HG02759 (cell line): Measurements from ENCODE around the gene ACKR3.

ENCODE experiments used
- ATAC-seq: cut with Tn5 transposase; IDR thresholded peaks from one replicate; pipeline ENCODE4 v1.9.1; 2021; ENCODE audit warnings: mild to moderate bottlenecking, moderate library complexity; ENCODE audit not compliant: unreplicated experiment

Gene ACKR3

GRCh38 chr2:236607471-236608187 is 38.0 kb downstream of the ACKR3 start:
- no peak for ATAC-seq

DNA sequence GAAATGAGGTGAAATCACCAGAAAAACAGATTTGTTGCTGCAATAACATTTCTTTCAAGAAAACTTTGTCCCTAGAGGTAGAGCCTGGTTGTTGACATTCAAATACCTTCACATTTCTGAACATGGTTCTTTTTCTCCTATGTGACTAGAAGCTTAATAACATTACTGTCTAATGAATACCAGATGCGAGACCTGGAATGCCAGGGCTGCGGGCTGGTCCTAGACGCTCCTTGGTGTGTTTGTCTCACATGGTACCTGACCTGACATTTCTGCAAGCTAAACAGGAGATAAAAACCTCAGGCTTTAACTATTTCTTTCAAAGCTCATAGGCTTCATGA is 38.5 kb downstream of the ACKR3 start:
- no peak for ATAC-seq

DNA sequence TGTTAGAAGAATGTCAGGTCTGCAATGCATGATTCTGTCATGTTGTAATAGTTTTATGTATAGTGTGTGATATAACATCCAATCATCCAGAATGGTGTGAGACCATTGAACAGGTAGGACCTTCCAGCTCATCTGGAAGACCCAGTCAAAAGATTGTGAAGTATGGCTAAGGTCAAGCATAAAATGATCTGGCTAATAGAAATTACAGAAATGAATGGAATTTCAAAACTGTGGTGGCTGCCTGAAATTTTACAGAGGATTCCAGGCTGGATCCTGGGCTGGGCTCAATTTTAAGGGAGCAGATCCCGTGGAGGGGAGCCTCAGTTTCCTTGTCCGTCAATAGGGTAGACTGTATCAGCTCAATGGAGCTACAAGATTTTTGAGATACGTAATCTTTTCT is 39.1 kb downstream of the ACKR3 start:
- ATAC-seq: no peak

- no peak for ATAC-seq
These were observed 41.6 kb downstream of the ACKR3 start for GRCh38 chr2:236610991-236611821.

DNA sequence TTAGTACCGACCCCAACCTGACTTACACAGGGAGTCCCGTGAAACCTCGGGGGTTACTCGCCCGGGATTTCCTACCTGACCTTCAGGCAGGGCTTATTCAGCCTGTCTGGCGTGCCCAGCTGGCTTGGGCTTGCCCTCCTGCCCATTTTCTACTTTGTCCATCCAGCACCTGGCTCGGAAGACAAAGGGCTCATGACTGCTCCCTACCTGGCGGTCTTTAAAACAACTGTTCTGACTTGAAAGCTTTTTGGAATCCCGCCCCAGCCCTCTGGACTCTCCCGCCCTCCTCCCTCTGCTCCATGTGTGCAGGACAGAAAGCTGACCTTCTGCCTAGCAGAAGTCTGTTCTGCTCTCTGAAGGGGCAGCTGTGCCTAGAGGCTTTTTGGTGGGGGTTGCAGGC is 43.1 kb downstream of the ACKR3 start:
- ATAC-seq: no peak

GRCh38 chr2:236613612-236614011 is 44.0 kb downstream of the ACKR3 start:
- no peak for ATAC-seq

DNA sequence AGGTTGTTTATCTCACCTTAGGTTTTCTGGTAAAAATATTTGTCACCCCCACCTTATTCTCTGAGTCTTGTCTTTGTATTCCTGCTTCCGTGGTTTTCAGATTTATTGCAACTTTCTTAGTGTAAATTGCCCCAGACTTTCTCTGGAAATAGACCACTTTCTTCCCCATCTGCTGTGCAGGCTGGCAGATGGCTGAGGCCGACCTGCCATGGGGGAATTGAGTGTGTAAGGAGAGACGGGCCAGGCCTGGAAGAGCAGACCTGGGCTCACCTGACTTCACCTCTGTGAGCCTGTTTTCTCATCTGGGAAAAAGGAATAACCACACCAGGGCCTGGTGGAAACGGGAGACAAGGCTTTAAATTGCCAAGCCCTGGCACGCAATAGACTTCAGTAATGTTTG is 44.9 kb downstream of the ACKR3 start:
- ATAC-seq: no peak

DNA sequence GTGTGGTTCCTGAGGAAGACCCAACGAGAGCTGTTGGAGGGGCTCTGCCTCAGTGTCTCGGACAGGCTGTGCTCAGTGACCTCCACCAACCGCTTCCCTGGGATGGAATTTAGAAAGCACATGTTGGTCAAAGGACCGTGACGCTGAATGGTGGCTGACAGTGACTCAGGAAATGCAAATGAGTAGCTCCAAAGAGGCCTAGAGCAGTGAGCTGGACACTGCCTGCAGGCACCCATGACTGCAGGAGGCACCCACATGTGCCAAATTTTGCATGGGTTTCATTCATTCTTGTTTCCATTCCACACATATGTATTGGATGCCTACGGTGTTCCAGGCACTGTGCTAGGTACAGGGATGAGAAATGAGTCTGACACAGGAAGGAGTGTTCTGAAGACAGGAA is 46.4 kb downstream of the ACKR3 start:
- ATAC-seq: no peak

- no peak for ATAC-seq
These were observed 47.0 kb downstream of the ACKR3 start for GRCh38 chr2:236616624-236617023.

DNA sequence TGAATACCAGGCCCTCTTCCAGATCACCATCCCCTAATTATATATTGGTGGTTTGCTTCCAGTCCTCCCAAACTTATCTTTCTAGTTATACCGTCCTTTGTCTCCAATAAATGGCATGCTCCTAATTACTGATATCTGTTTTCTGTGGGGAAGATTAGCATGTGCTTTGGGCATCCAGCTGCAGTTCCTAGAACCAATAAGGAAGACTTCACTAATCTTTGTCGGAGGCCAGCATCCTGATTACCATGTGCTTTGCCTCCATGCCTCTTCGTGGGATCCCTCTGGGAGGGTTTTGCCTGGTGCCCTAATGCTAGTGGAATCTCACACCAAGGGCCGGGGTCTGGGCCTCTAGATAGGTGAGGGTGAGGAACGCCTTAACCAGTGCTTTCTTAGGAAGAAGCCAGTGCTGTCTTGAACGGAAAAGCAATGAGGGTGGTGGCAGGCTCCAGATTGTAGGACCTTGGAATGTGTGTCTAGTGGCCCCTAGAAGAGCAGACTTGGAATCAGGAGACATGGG is 47.7 kb downstream of the ACKR3 start:
- no peak for ATAC-seq

GRCh38 chr2:236617796-236618195 is 48.2 kb downstream of the ACKR3 start:
- ATAC-seq: no peak

DNA sequence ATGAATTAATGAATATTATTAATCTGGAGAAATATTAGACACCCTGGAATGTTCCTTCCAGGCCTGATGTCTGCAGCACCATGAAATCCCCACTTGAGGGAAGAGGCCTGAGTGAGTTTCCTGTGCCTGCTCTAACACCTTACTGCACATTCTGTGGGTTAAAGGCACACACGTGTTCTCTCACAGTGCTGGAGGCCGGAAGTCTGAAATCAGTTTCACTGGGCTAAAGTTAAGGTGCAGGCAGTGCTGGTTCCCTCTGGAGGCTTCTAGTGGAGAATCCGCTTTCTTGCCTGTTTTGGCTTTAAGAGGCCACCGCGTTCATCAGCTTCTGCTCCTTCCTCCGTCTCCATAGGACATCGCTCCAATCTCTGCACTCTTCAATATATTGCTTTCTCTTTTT is 48.7 kb downstream of the ACKR3 start:
- ATAC-seq: no peak

DNA sequence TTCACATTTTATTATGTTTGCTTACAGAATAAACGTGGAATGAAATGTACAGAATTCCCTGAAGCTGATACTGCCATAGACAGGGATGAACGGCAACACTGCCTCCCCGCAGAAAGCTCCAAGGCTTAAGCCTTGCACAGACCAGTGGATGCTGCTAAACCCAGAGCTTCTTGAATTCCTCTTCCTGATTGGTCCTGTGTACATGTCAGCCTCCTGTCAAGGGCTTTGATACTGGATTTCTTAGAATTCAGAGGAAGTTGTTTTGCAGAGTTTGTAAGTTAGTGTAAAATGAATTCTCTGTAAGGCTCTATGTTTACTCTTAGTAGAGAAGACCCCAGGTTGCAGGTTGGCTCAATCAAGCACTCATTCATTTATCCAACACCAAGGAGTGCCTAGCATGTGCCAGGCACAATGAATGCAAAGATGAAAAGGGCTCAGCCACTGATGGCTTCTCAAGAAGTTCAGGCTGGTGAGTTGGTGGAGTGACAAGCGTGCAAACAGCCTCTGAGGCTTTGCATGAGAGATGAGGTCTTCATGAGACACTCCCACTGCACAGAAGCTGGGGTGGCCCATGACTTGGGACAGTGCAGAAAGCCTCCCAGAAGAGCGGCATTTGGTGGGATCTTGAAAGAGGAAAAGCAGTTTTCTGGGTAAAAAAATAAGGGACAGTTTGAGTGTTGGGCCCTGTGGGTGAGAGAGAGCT is 50.4 kb downstream of the ACKR3 start:
- no peak for ATAC-seq

- ATAC-seq: no peak
These were observed 52.2 kb downstream of the ACKR3 start for GRCh38 chr2:236621786-236622185.

- no peak for ATAC-seq
These were observed 52.6 kb downstream of the ACKR3 start for GRCh38 chr2:236622201-236622600.

GRCh38 chr2:236622660-236623059 is 53.0 kb downstream of the ACKR3 start:
- ATAC-seq: no peak

GRCh38 chr2:236623816-236624215 is 54.2 kb downstream of the ACKR3 start:
- ATAC-seq: no peak

DNA sequence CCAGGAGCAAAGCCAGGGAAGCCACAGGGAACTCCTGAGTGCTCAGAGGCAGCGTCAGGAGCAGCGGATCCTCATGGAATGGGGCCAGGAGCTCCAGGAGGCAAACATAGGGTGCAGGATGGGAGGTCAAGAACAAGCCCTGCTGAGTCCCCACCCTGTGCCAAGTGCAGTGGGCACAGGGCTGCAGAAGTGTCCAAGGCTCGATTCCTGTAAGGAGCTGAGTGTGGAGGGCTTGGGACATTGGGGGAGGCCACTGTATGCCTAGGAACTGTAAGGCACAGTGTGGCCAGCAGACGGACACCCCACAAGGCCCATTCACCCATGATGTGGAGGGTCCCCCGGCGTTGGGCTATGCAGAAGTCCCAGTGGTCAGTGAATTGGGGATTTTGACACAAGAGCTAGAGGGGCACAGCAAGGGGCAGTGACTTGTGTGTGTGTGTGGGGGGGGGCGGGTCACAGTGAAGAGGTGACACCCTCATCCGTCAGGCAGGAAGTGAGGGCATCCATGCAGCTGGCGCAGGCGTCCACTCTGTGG is 55.6 kb downstream of the ACKR3 start:
- no peak for ATAC-seq

DNA sequence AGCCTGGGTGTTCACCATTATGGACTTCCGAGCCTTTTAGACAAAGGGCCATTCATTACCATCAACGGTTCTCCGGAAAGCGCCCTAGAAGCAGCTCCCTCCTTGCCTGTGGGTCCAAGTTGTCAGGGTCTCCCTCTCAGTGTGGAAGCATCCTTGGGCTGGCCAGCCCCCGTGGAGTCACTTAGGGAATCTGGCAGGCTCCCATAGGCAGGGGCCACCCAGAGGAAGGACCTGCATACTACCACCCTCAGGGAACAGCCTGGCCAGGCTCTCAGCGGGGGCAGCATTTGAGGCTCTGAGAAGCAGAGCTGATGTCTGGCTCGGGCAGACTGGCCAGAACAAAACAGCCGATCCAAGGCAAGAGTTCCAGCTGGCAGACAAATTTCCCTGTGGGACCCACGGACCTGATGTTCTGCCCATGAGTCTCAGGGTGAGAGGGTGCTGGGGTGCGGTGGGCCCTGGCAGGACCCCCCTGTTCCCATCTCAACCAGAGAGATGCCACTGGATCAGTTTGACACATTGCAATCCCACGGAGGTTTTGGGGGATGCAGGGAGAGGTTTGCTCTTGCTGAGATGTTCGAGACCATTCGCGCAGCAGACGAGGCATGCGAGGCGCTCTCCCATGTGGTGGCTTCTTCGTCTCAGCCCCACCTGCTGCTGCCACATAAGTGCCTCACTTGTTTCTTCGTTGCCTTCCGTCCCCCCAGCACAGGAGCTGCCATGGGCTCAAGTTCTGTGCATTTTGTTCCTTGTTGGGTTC is 56.9 kb downstream of the ACKR3 start:
- no peak for ATAC-seq

GRCh38 chr2:236627193-236627592 is 57.6 kb downstream of the ACKR3 start:
- no peak for ATAC-seq

DNA sequence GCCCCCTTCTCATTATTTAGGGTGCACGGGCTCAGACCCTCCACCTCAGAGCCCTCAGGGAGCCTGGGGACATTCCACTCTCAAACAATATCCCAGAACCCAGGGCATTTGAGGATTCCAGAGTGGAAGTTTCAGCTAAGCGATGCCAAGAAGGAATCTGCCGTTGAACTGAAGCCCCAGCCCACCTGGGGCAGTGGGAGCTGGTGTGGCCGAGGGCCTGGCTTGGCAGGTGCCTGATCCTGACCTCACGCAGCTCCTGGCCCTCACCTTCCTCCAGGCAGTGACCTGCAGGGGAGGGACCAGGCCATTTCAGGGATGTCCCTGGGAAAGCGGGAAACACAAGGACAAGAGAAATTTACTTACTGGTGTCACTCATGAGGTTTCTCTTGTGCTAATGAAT is 58.2 kb downstream of the ACKR3 start:
- ATAC-seq: no peak
